GM23338 (cell line): ENCODE data around the gene CNTRL. TPM values are rescaled to one million over a fixed set of nuclear protein-coding genes. Genes with fewer than 3 reads are reported as not detected.

Source experiments
- ATAC-seq: fragments of 200-7000 bp; cut with Tn5 transposase; 3 replicates; pipeline ENCODE4 v1.9.1; 2020
- DNase-seq: peaks from one replicate; pipeline ENCODE4 v3.0.0-alpha.2; 2015; ENCODE audit warnings: low spot score
- H2AFZ ChIP-seq: fragments of 200-600 bp; sonication (generic); 2 replicates; pipeline ENCODE4 v1.8.0; 2016; ENCODE audit warnings: antibody characterized with exemption, mild to moderate bottlenecking, moderate library complexity
- H3F3A ChIP-seq: fragments of 200-600 bp; sonication (generic); replicated peaks from 2 replicates; pipeline ENCODE4 v1.8.0; 2017; ENCODE audit warnings: antibody characterized with exemption, mixed run types, low read depth
- H3K27ac ChIP-seq: fragments of 200-600 bp; sonication (generic); 2 replicates; pipeline ENCODE4 v1.6.1; 2016; ENCODE audit warnings: low read depth
- H3K27me3 ChIP-seq: fragments of 200-600 bp; sonication (generic); 2 replicates; pipeline ENCODE4 v1.8.0; 2016; ENCODE audit warnings: mild to moderate bottlenecking, mixed run types, moderate library complexity; ENCODE audit not compliant: insufficient read depth
- H3K36me3 ChIP-seq: fragments of 200-600 bp; sonication (generic); 2 replicates; pipeline ENCODE4 v1.8.0; 2016; ENCODE audit warnings: mild to moderate bottlenecking; ENCODE audit not compliant: insufficient read depth
- H3K4me1 ChIP-seq: fragments of 200-600 bp; sonication (generic); 2 replicates; pipeline ENCODE4 v1.8.0; 2016; ENCODE audit warnings: mild to moderate bottlenecking, moderate library complexity; ENCODE audit not compliant: insufficient read depth
- H3K4me2 ChIP-seq: fragments of 200-600 bp; sonication (generic); 2 replicates; pipeline ENCODE4 v1.7.1; 2017; ENCODE audit warnings: mixed run types
- H3K4me3 ChIP-seq: fragments of 200-600 bp; sonication (generic); 2 replicates; pipeline ENCODE4 v1.6.1; 2016; ENCODE audit warnings: mixed run types
- H3K79me2 ChIP-seq: fragments of 200-600 bp; sonication (generic); replicated peaks from 2 replicates; pipeline ENCODE4 v1.8.0; 2017; ENCODE audit warnings: mild to moderate bottlenecking; ENCODE audit not compliant: insufficient read depth
- H3K9me2 ChIP-seq: fragments of 200-600 bp; sonication (generic); 2 replicates; pipeline ENCODE4 v1.8.0; 2017; ENCODE audit not compliant: insufficient read depth
- H4K20me1 ChIP-seq: fragments of 200-600 bp; sonication (generic); replicated peaks from 2 replicates; pipeline ENCODE4 v1.8.0; 2017; ENCODE audit warnings: mild to moderate bottlenecking; ENCODE audit not compliant: insufficient read depth
- H3K27ac Mint-ChIP-seq: 2 replicates; pipeline ENCODE4 v1.8.0; 2020; ENCODE audit warnings: inconsistent platforms, mild to moderate bottlenecking, moderate library complexity, mixed read lengths
- H3K27me3 Mint-ChIP-seq: 3 replicates; pipeline ENCODE4 v1.8.0; 2022; ENCODE audit warnings: low read depth, mild to moderate bottlenecking, moderate library complexity, mixed read lengths, inconsistent platforms; ENCODE audit not compliant: insufficient read depth, poor library complexity
- H3K36me3 Mint-ChIP-seq: 3 replicates; pipeline ENCODE4 v1.8.0; 2021; ENCODE audit warnings: low read depth, mild to moderate bottlenecking, inconsistent platforms, moderate library complexity, mixed read lengths
- H3K4me1 Mint-ChIP-seq: 3 replicates; pipeline ENCODE4 v1.8.0; 2020; ENCODE audit warnings: mild to moderate bottlenecking, inconsistent platforms, mixed read lengths
- H3K4me3 Mint-ChIP-seq: 3 replicates; pipeline ENCODE4 v1.8.0; 2021; ENCODE audit warnings: moderate library complexity, mild to moderate bottlenecking, inconsistent platforms, mixed read lengths
- H3K9me3 Mint-ChIP-seq: 3 replicates; pipeline ENCODE4 v1.8.0; 2020; ENCODE audit warnings: moderate library complexity, mild to moderate bottlenecking, inconsistent platforms, mixed read lengths
- CREB1 ChIP-seq: fragments of 250-450 bp; sonication (Bioruptor Pico); IDR thresholded peaks from 2 replicates; pipeline ENCODE4 v1.5.0; 2020; ENCODE audit warnings: low read depth, mild to moderate bottlenecking, moderate library complexity
- CTCF ChIP-seq, 2 experiments: fragments of 200-600 bp in 1 of 2; sonication (generic) in 1 of 2; conservative IDR thresholded peaks; 2 replicates each; pipeline versions ENCODE4 v1.5.1 to v1.6.1; 2016 to 2017; ENCODE audit warnings: antibody characterized with exemption in 2 of 2, low read depth in 2 of 2, mild to moderate bottlenecking in 2 of 2, moderate library complexity in 1 of 2
- ETS1 ChIP-seq: IDR thresholded peaks from 2 replicates; pipeline ENCODE4 v1.6.1; 2016; ENCODE audit warnings: antibody characterized with exemption
- EZH2 ChIP-seq: fragments of 200-600 bp; sonication (generic); IDR thresholded peaks from one replicate; pipeline ENCODE4 v1.8.0; 2017; ENCODE audit warnings: antibody characterized with exemption, mild to moderate bottlenecking, low read depth; ENCODE audit not compliant: unreplicated experiment
- EZH2phosphoT487 ChIP-seq: fragments of 200-600 bp; sonication (generic); IDR thresholded peaks from one replicate; pipeline ENCODE4 v1.8.1; 2018; ENCODE audit warnings: antibody characterized with exemption; ENCODE audit not compliant: unreplicated experiment
- JUNB ChIP-seq: IDR thresholded peaks from one replicate; pipeline ENCODE4 v1.6.1; 2016; ENCODE audit warnings: antibody characterized with exemption; ENCODE audit not compliant: unreplicated experiment
- NANOG ChIP-seq: IDR thresholded peaks from 2 replicates; pipeline ENCODE4 v1.6.1; 2016; ENCODE audit warnings: antibody characterized with exemption, borderline replicate concordance
- POLR2AphosphoS5 ChIP-seq: IDR thresholded peaks from 2 replicates; pipeline ENCODE4 v1.6.1; 2016; ENCODE audit warnings: antibody characterized with exemption, low read depth
- STAT1 ChIP-seq: IDR thresholded peaks from one replicate; pipeline ENCODE4 v1.6.1; 2016; ENCODE audit warnings: antibody characterized with exemption; ENCODE audit not compliant: unreplicated experiment
- ZNF114 ChIP-seq: fragments of 250-450 bp; sonication (Bioruptor Pico); IDR thresholded peaks from 2 replicates; pipeline ENCODE4 v1.5.0; 2020; ENCODE audit warnings: mild to moderate bottlenecking, moderate library complexity
- ZNF331 ChIP-seq: fragments of 250-450 bp; sonication (Bioruptor Pico); IDR thresholded peaks from 2 replicates; pipeline ENCODE4 v1.5.0; 2020; ENCODE audit warnings: low read depth, mild to moderate bottlenecking, moderate library complexity
- ZNF462 ChIP-seq: fragments of 250-450 bp; sonication (Bioruptor Pico); IDR thresholded peaks from 2 replicates; pipeline ENCODE4 v1.5.0; 2020; ENCODE audit warnings: mild to moderate bottlenecking, moderate library complexity
- polyA plus RNA-seq: library from polyadenylated mRNA; unstranded; fragments of >200 nt; fragmentation: Nextera tagmentation; extraction: Ambion mirVana; gene quantifications from 2 replicates; pipeline ENCODE4 v1.2.1, GENCODE V29; 2016
- total RNA-seq: library from RNA; depleted of rRNA; stranded (reverse); fragments of >200 nt; shearing (Covaris generic); gene quantifications from 2 replicates; pipeline ENCODE4 v1.2.3, GENCODE V29; 2014
- TF ChIP-seq, protein P1 (sequence below): IDR thresholded peaks from one replicate; pipeline ENCODE4 v1.6.1; 2018; ENCODE audit warnings: antibody characterized with exemption; ENCODE audit not compliant: unreplicated experiment

CNTRL gene
- total and polyA plus RNA-seq, 2 experiments from 2014 or later, result 9.2 to 11.7 TPM

- Histone ChIP-seq H3K36me3 (peaks cover 6% of the 10 kb centered on the region; the same call in 1 of the 2 replicates), H4K20me1 (no peaks in the 10 kb centered on the region), H3K27ac (no peak overlapping the region), H2AFZ (no peak overlapping the region), H3K27me3 (no peaks in the 10 kb centered on the region), H3K79me2 (no peaks in the 10 kb centered on the region), H3F3A (no peaks in the 10 kb centered on the region), H3K4me2 (no peak overlapping the region), H3K4me3 (no peak overlapping the region), H3K9me2 (no peaks in the 10 kb centered on the region), H3K4me1 (peaks cover 16% of the 10 kb centered on the region)
- Mint-ChIP-seq H3K9me3 (no peaks in the 10 kb centered on the region), H3K4me1 (peaks cover 18% of the 10 kb centered on the region), H3K27me3 (no peaks in the 10 kb centered on the region), H3K27ac (peak overlapping the region; percentile 37; the same call in 1 of the 2 replicates), H3K36me3 (peaks cover 19% of the 10 kb centered on the region), H3K4me3 (no peak overlapping the region)
- DNase-seq (no peak), ATAC-seq (no peak)
- TF ChIP-seq ZNF462, result no peak
- TF ChIP-seq POLR2AphosphoS5, result no peak
- TF ChIP-seq CREB1 (CRISPR knock-in tag), result no peak
- no peak for TF ChIP-seq ZNF331 (CRISPR knock-in tag)
- no peak for TF ChIP-seq ZNF114 (CRISPR knock-in tag)
- no peak for TF ChIP-seq EZH2
- TF ChIP-seq, protein P1, sequence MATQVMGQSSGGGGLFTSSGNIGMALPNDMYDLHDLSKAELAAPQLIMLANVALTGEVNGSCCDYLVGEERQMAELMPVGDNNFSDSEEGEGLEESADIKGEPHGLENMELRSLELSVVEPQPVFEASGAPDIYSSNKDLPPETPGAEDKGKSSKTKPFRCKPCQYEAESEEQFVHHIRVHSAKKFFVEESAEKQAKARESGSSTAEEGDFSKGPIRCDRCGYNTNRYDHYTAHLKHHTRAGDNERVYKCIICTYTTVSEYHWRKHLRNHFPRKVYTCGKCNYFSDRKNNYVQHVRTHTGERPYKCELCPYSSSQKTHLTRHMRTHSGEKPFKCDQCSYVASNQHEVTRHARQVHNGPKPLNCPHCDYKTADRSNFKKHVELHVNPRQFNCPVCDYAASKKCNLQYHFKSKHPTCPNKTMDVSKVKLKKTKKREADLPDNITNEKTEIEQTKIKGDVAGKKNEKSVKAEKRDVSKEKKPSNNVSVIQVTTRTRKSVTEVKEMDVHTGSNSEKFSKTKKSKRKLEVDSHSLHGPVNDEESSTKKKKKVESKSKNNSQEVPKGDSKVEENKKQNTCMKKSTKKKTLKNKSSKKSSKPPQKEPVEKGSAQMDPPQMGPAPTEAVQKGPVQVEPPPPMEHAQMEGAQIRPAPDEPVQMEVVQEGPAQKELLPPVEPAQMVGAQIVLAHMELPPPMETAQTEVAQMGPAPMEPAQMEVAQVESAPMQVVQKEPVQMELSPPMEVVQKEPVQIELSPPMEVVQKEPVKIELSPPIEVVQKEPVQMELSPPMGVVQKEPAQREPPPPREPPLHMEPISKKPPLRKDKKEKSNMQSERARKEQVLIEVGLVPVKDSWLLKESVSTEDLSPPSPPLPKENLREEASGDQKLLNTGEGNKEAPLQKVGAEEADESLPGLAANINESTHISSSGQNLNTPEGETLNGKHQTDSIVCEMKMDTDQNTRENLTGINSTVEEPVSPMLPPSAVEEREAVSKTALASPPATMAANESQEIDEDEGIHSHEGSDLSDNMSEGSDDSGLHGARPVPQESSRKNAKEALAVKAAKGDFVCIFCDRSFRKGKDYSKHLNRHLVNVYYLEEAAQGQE, result no peak
- no peak for TF ChIP-seq NANOG
- TF ChIP-seq JUNB, result no peak
- no peak for TF ChIP-seq ETS1
- TF ChIP-seq STAT1, result no peak
- TF ChIP-seq EZH2phosphoT487, result no peak
- TF ChIP-seq CTCF (conservative IDR thresholded peaks at IDR 0.05; ENCODE audit: low read depth in 2 of 2), result no peak
Measured at GRCh38 chr9:121140162-121140561, 65.4 kb downstream of the CNTRL start.
